H9 (cell line): ENCODE data around the gene APLN. TPM values are rescaled to one million over a fixed set of nuclear protein-coding genes. Genes with fewer than 3 reads are reported as not detected.

Experiments
- DNase-seq: peaks from one replicate; pipeline ENCODE4 v3.0.0-alpha.2; 2017
- H2AFZ ChIP-seq: one replicate; pipeline ENCODE4 v1.6.1; 2013; ENCODE audit warnings: mild to moderate bottlenecking, low read length, control low read depth, moderate library complexity
- H2AK5ac ChIP-seq: 2 replicates; pipeline ENCODE4 v1.6.1; 2013; ENCODE audit warnings: low read length, control low read depth, mixed read lengths; ENCODE audit not compliant: insufficient read length
- H2BK120ac ChIP-seq: one replicate; pipeline ENCODE4 v1.6.1; 2013; ENCODE audit warnings: low read depth, mild to moderate bottlenecking, low read length, control low read depth, inconsistent platforms; ENCODE audit not compliant: poor library complexity, severe bottlenecking
- H2BK12ac ChIP-seq: 2 replicates; pipeline ENCODE4 v1.6.1; 2013; ENCODE audit warnings: low read length, control low read depth, mixed read lengths, low read depth; ENCODE audit not compliant: insufficient read length
- H2BK15ac ChIP-seq: 2 replicates; pipeline ENCODE4 v1.6.1; 2013; ENCODE audit warnings: low read depth, low read length, control low read depth
- H2BK20ac ChIP-seq: one replicate; pipeline ENCODE4 v1.6.1; 2013; ENCODE audit warnings: low read depth, mild to moderate bottlenecking, low read length, control low read depth, inconsistent platforms; ENCODE audit not compliant: poor library complexity, severe bottlenecking
- H2BK5ac ChIP-seq: 2 replicates; pipeline ENCODE4 v1.6.1; 2013; ENCODE audit warnings: low read length, control low read depth, mixed read lengths; ENCODE audit not compliant: insufficient read length
- H3K14ac ChIP-seq: 2 replicates; pipeline ENCODE4 v1.6.1; 2013; ENCODE audit warnings: low read length, control low read depth; ENCODE audit not compliant: insufficient read depth
- H3K18ac ChIP-seq: 2 replicates; pipeline ENCODE4 v1.6.1; 2013; ENCODE audit warnings: low read depth, mild to moderate bottlenecking, mixed read lengths, low read length, control low read depth; ENCODE audit not compliant: insufficient read length
- H3K23ac ChIP-seq: 2 replicates; pipeline ENCODE4 v1.6.1; 2013; ENCODE audit warnings: low read length, control low read depth, mixed read lengths, low read depth; ENCODE audit not compliant: insufficient read length
- H3K23me2 ChIP-seq: 2 replicates; pipeline ENCODE4 v1.6.1; 2013; ENCODE audit warnings: low read depth, mild to moderate bottlenecking, mixed read lengths, low read length, control low read depth; ENCODE audit not compliant: insufficient read length, poor library complexity, severe bottlenecking
- H3K27ac ChIP-seq: 2 replicates; pipeline ENCODE4 v1.5.1; 2013; ENCODE audit warnings: low read length, control low read depth, mixed read lengths, low read depth; ENCODE audit not compliant: insufficient read length
- H3K27me3 ChIP-seq: 2 replicates; pipeline ENCODE4 v1.6.1; 2013; ENCODE audit warnings: low read length, control low read depth, inconsistent platforms; ENCODE audit not compliant: insufficient read depth
- H3K4ac ChIP-seq: 2 replicates; pipeline ENCODE4 v1.6.1; 2013; ENCODE audit warnings: low read depth, mild to moderate bottlenecking, control low read depth, inconsistent platforms, low read length, moderate library complexity
- H3K4me1 ChIP-seq: 2 replicates; pipeline ENCODE4 v1.6.1; 2013; ENCODE audit warnings: low read length, control low read depth, inconsistent platforms; ENCODE audit not compliant: insufficient read depth
- H3K4me2 ChIP-seq: 2 replicates; pipeline ENCODE4 v1.6.1; 2013; ENCODE audit warnings: low read length, control low read depth, mixed read lengths; ENCODE audit not compliant: insufficient read length, insufficient read depth
- H3K56ac ChIP-seq: 2 replicates; pipeline ENCODE4 v1.6.1; 2013; ENCODE audit warnings: low read depth, mild to moderate bottlenecking, mixed read lengths, low read length, control low read depth; ENCODE audit not compliant: insufficient read length
- H3K79me1 ChIP-seq: 2 replicates; pipeline ENCODE4 v1.6.1; 2013; ENCODE audit warnings: low read depth, mild to moderate bottlenecking, moderate library complexity, low read length, control low read depth, inconsistent platforms; ENCODE audit not compliant: insufficient read depth, poor library complexity, severe bottlenecking
- H3K79me2 ChIP-seq: 2 replicates; pipeline ENCODE4 v1.6.1; 2013; ENCODE audit warnings: low read length, control low read depth, inconsistent platforms; ENCODE audit not compliant: insufficient read depth
- H3K9ac ChIP-seq: 2 replicates; pipeline ENCODE4 v1.6.1; 2013; ENCODE audit warnings: low read length, control low read depth, mixed read lengths; ENCODE audit not compliant: insufficient read length; ENCODE audit errors: extremely low read depth
- H3K9me3 ChIP-seq: one replicate; pipeline ENCODE4 v1.6.1; 2013; ENCODE audit warnings: low read depth, low read length, inconsistent platforms; ENCODE audit not compliant: control insufficient read depth
- H3T11ph ChIP-seq: one replicate; pipeline ENCODE4 v1.6.1; 2013; ENCODE audit warnings: mild to moderate bottlenecking, low read length, control low read depth, inconsistent platforms
- H4K20me1 ChIP-seq: one replicate; pipeline ENCODE4 v1.6.1; 2013; ENCODE audit not compliant: control insufficient read depth, insufficient read length, insufficient read depth
- H4K5ac ChIP-seq: 2 replicates; pipeline ENCODE4 v1.6.1; 2013; ENCODE audit warnings: low read depth, mild to moderate bottlenecking, mixed read lengths, low read length, control low read depth; ENCODE audit not compliant: insufficient read length
- H4K8ac ChIP-seq: replicated peaks from 2 replicates; pipeline ENCODE4 v1.6.1; 2013; ENCODE audit warnings: low read length, control low read depth, mixed read lengths, low read depth; ENCODE audit not compliant: insufficient read length
- H4K91ac ChIP-seq: 2 replicates; pipeline ENCODE4 v1.6.1; 2013; ENCODE audit warnings: low read depth, mild to moderate bottlenecking, moderate library complexity, mixed read lengths, low read length, control low read depth; ENCODE audit not compliant: insufficient read length
- H3K27ac Mint-ChIP-seq, 3 experiments: 2 replicates in 2 of 3; 3 replicates in 1 of 3; pipeline ENCODE4 v1.8.0; 2020 to 2021; ENCODE audit warnings: mixed read lengths in 3 of 3, mild to moderate bottlenecking in 1 of 3, moderate library complexity in 1 of 3
- H3K27me3 Mint-ChIP-seq: 2 replicates; pipeline ENCODE4 v1.8.0; 2021; ENCODE audit warnings: low read depth, mild to moderate bottlenecking, moderate library complexity, mixed read lengths
- H3K36me3 Mint-ChIP-seq, 3 experiments: 2 replicates in 2 of 3; 3 replicates in 1 of 3; pipeline ENCODE4 v1.8.0; 2020 to 2021; ENCODE audit warnings: low read depth in 3 of 3, mixed read lengths in 3 of 3; ENCODE audit not compliant: insufficient read depth in 1 of 3
- H3K4me1 Mint-ChIP-seq, 2 experiments: 2 replicates each; pipeline ENCODE4 v1.8.0; 2020; ENCODE audit warnings: mixed read lengths in 2 of 2
- H3K4me3 Mint-ChIP-seq, 2 experiments: 2 replicates in 1 of 2; 3 replicates in 1 of 2; pipeline ENCODE4 v1.8.0; 2020 to 2021; ENCODE audit warnings: mild to moderate bottlenecking in 2 of 2, mixed read lengths in 2 of 2, moderate library complexity in 1 of 2
- H3K9me3 Mint-ChIP-seq, 2 experiments: 2 replicates in 1 of 2; 3 replicates in 1 of 2; pipeline ENCODE4 v1.8.0; 2020; ENCODE audit warnings: mild to moderate bottlenecking in 2 of 2, mixed read lengths in 2 of 2, moderate library complexity in 1 of 2
- CTCF ChIP-seq: fragments of 200-600 bp; sonication (generic); conservative IDR thresholded peaks from 3 replicates; pipeline ENCODE4 v1.8.0; 2021; ENCODE audit warnings: antibody characterized with exemption, mild to moderate bottlenecking
- WGBS: extraction: QIAGEN DNeasy Blood & Tissue Kit; methylation state at CpG from one replicate; pipeline ENCODE4 v1.1.7; 2013; ENCODE audit warnings: missing lambda C conversion rate, low lambda C conversion rate, mixed read lengths; ENCODE audit not compliant: insufficient read length; ENCODE audit errors: extremely low coverage; 5-methylcytosine and 5-hydroxymethylcytosine counted together
- total RNA-seq: library from RNA; stranded (reverse); gene quantifications from 2 replicates; pipeline ENCODE4 v1.2.1, GENCODE V29; 2021

The APLN gene
- total RNA-seq, 1 experiment from 2014 or later = 0.24 TPM

GRCh38 chrX:129641941-129642340 lies 12.8 kb downstream of the APLN start:
- Histone ChIP-seq H2AK5ac (no peak overlapping the region), H3K79me1 (no peaks in the 10 kb centered on the region), H3K56ac (no peak overlapping the region), H3K9ac (no peak overlapping the region), H3K4ac (no peak overlapping the region), H3K14ac (no peak overlapping the region), H3K9me3 (no peaks in the 10 kb centered on the region), H4K5ac (no peak overlapping the region), H3K4me1 (no peaks in the 10 kb centered on the region), H3T11ph (no peak overlapping the region), H4K20me1 (no peaks in the 10 kb centered on the region), H2AFZ (no peak overlapping the region), H3K4me2 (no peak overlapping the region), H3K18ac (no peak overlapping the region), H3K27ac (no peak overlapping the region), H3K23me2 (no peaks in the 10 kb centered on the region), H4K8ac (no peak overlapping the region), H4K91ac (no peak overlapping the region), H3K23ac (no peak overlapping the region), H3K27me3 (no peaks in the 10 kb centered on the region; the same call in 1 of the 2 replicates), H2BK12ac (no peak overlapping the region), H2BK5ac (no peak overlapping the region), H2BK15ac (no peak overlapping the region), H2BK20ac (no peak overlapping the region), H2BK120ac (no peak overlapping the region), H3K79me2 (no peaks in the 10 kb centered on the region)
- Mint-ChIP-seq H3K36me3 (peaks cover 0 to 2% (median 0%) of the 10 kb centered on the region in 3 experiments; a peak in 1 of 7 replicates), H3K9me3 (peaks cover 8 to 58% of the 10 kb centered on the region in 2 experiments; a peak in 3 of 5 replicates), H3K4me3 (no peak overlapping the region), H3K4me1 (peaks cover 0 to 3% of the 10 kb centered on the region in 2 experiments; a peak in 1 of 4 replicates), H3K27ac (no peak overlapping the region), H3K27me3 (peaks cover 54% of the 10 kb centered on the region)
- no peak for DNase-seq
- TF ChIP-seq CTCF = no peak
- no CpG with 5 or more reads among the region's 3 CpGs for WGBS
